Natural killer cell (primary cell): ENCODE results near the gene KPTN. TPM values are rescaled to one million over a fixed set of nuclear protein-coding genes. Genes with fewer than 3 reads are reported as not detected.

Source experiments
- ATAC-seq, 3 donors: fragments of 150-1000 bp in 2 of 3; fragments of 200-7000 bp in 1 of 3; cut with Tn5 transposase; 1 replicate in 1 of 3; 2 replicates in 2 of 3; pipeline ENCODE4 v1.10.0; 2021; ENCODE audit warnings: mild to moderate bottlenecking in 2 of 3, moderate library complexity in 2 of 3
- DNase-seq, 2 donors: peaks; one replicate each; pipeline versions ENCODE4 v3.0.0 to v3.0.0-alpha.2; 2013 to 2021; ENCODE audit warnings: mixed read lengths in 1 of 2
- H3K27ac ChIP-seq: one replicate; pipeline ENCODE4 v1.5.1; 2013; ENCODE audit warnings: mild to moderate bottlenecking, low read length
- H3K27me3 ChIP-seq: one replicate; pipeline ENCODE4 v1.6.1; 2013; ENCODE audit warnings: low read length; ENCODE audit not compliant: control insufficient read depth, insufficient read depth
- H3K36me3 ChIP-seq: one replicate; pipeline ENCODE4 v1.6.1; 2013; ENCODE audit warnings: low read length; ENCODE audit not compliant: control insufficient read depth, insufficient read depth
- H3K4me1 ChIP-seq: one replicate; pipeline ENCODE4 v1.6.1; 2013; ENCODE audit warnings: low read length; ENCODE audit not compliant: control insufficient read depth, insufficient read depth
- H3K4me3 ChIP-seq: one replicate; pipeline ENCODE4 v1.5.1; 2013; ENCODE audit warnings: low read length
- H3K9me3 ChIP-seq: one replicate; pipeline ENCODE4 v1.6.1; 2013; ENCODE audit warnings: low read length; ENCODE audit not compliant: control insufficient read depth, insufficient read depth
- H3K27ac Mint-ChIP-seq, 2 donors: one replicate each; pipeline ENCODE4 v1.8.0; 2022; ENCODE audit warnings: mild to moderate bottlenecking in 2 of 2, mixed read lengths in 2 of 2, moderate library complexity in 1 of 2
- H3K27me3 Mint-ChIP-seq, 2 donors: one replicate each; pipeline ENCODE4 v1.8.0; 2022; ENCODE audit warnings: low read depth in 2 of 2, mixed read lengths in 2 of 2
- H3K36me3 Mint-ChIP-seq: one replicate; pipeline ENCODE4 v1.8.0; 2022; ENCODE audit warnings: mixed read lengths
- H3K4me1 Mint-ChIP-seq, 2 donors: one replicate each; pipeline ENCODE4 v1.8.0; 2022; ENCODE audit warnings: mixed read lengths in 2 of 2
- H3K4me3 Mint-ChIP-seq: one replicate; pipeline ENCODE4 v1.8.0; 2022; ENCODE audit warnings: mild to moderate bottlenecking, moderate library complexity, mixed read lengths
- H3K9me3 Mint-ChIP-seq, 2 donors: one replicate each; pipeline ENCODE4 v1.8.0; 2022; ENCODE audit warnings: mixed read lengths in 2 of 2
- CTCF ChIP-seq: fragments of 200-600 bp; IDR thresholded peaks from one replicate; pipeline ENCODE4 v1.8.0; 2022; ENCODE audit warnings: antibody characterized with exemption
- WGBS: methylation state at CpG from one replicate; pipeline ENCODE4 v1.1.7; 2013; ENCODE audit warnings: missing lambda C conversion rate; ENCODE audit not compliant: insufficient coverage; 5-methylcytosine and 5-hydroxymethylcytosine counted together
- intact Hi-C: fragments of 100-400 bp; cut with micrococcal nuclease; formaldehyde crosslinking; loops from one replicate; pipeline ENCODE4 v1.14.2; 2022
- total RNA-seq, 4 donors: library from RNA; stranded (reverse); fragments of 120-200 nt in 1 of 4; gene quantifications; one replicate each; pipeline versions ENCODE4 v1.2.3 to v1.2.4, GENCODE V29; 2013 to 2022

The KPTN gene
- total RNA-seq, 3 donors from 2014 or later (not counting 1 experiment from before 2014, with no cell fraction given): 3.0 to 4.2 (median 3.6) TPM

- Histone ChIP-seq H3K4me1 (peaks cover 8% of the 10 kb centered on the region), H3K27ac (no peak overlapping the region), H3K27me3 (peaks cover 23% of the 10 kb centered on the region), H3K9me3 (no peaks in the 10 kb centered on the region), H3K4me3 (no peak overlapping the region), H3K36me3 (no peaks in the 10 kb centered on the region)
- ATAC-seq: no peak
- no peak for TF ChIP-seq CTCF
- H3K4me3 Mint-ChIP-seq: no peak overlapping the region
- DNase-seq: no peak
- H3K27ac Mint-ChIP-seq: no peak overlapping the region
- intact Hi-C loops: no loop called here
- H3K4me1 Mint-ChIP-seq: peaks cover 0 to 10% of the 10 kb centered on the region in 2 donors
- H3K27me3 Mint-ChIP-seq: peaks cover 35 to 55% of the 10 kb centered on the region in 2 donors
- WGBS: 38% methylated on average over 13 of the region's 13 CpGs
- no peaks in the 10 kb centered on the region for H3K9me3 Mint-ChIP-seq
- no peaks in the 10 kb centered on the region for H3K36me3 Mint-ChIP-seq
Observed at GRCh38 chr19:47470447-47471195, 13.4 kb downstream of the KPTN start.

- Mint-ChIP-seq H3K4me1 (peaks cover 0 to 10% of the 10 kb centered on the region in 2 donors), H3K4me3 (no peak overlapping the region), H3K9me3 (no peaks in the 10 kb centered on the region), H3K27me3 (peaks cover 39 to 59% of the 10 kb centered on the region in 2 donors), H3K36me3 (no peaks in the 10 kb centered on the region), H3K27ac (no peak overlapping the region)
- intact Hi-C loops: no loop called here
- DNase-seq (no peak), ATAC-seq (no peak)
- Histone ChIP-seq H3K9me3 (no peaks in the 10 kb centered on the region), H3K4me3 (no peak overlapping the region), H3K36me3 (no peaks in the 10 kb centered on the region), H3K4me1 (peaks cover 8% of the 10 kb centered on the region), H3K27ac (no peak overlapping the region), H3K27me3 (peaks cover 23% of the 10 kb centered on the region)
- TF ChIP-seq CTCF: no peak
- 14% methylated on average over 8 of the region's 12 CpGs for WGBS
Observed at GRCh38 chr19:47469719-47470118, 14.3 kb downstream of the KPTN start.

- intact Hi-C loops: no loop called here
- no peaks in the 10 kb centered on the region for H3K9me3 ChIP-seq
- DNase-seq: no peak
- peaks cover 8% of the 10 kb centered on the region for H3K4me1 ChIP-seq
- H3K27ac Mint-ChIP-seq: no peak overlapping the region
- ATAC-seq: no peak
- 31% methylated on average over 5 of the region's 6 CpGs for WGBS
- no peaks in the 10 kb centered on the region for H3K36me3 ChIP-seq
- H3K4me1 Mint-ChIP-seq: peaks cover 0 to 10% of the 10 kb centered on the region in 2 donors
- no peak overlapping the region for H3K27ac ChIP-seq
- peaks cover 23% of the 10 kb centered on the region for H3K27me3 ChIP-seq
- H3K4me3 ChIP-seq: no peak overlapping the region
- TF ChIP-seq CTCF: no peak
- H3K9me3 Mint-ChIP-seq: no peaks in the 10 kb centered on the region
- H3K4me3 Mint-ChIP-seq: no peak overlapping the region
- H3K36me3 Mint-ChIP-seq: no peaks in the 10 kb centered on the region
- peaks cover 42 to 59% of the 10 kb centered on the region in 2 donors for H3K27me3 Mint-ChIP-seq
Observed at GRCh38 chr19:47469363-47469700, 14.7 kb downstream of the KPTN start.

- Histone ChIP-seq H3K4me1 (peaks cover 8% of the 10 kb centered on the region), H3K4me3 (no peak overlapping the region), H3K27ac (no peak overlapping the region), H3K9me3 (no peaks in the 10 kb centered on the region), H3K36me3 (no peaks in the 10 kb centered on the region), H3K27me3 (peaks cover 23% of the 10 kb centered on the region)
- intact Hi-C loops: no loop called here
- Mint-ChIP-seq H3K27ac (no peak overlapping the region), H3K4me1 (peaks cover 0 to 10% of the 10 kb centered on the region in 2 donors), H3K36me3 (no peaks in the 10 kb centered on the region), H3K4me3 (no peak overlapping the region), H3K27me3 (peaks cover 45 to 56% of the 10 kb centered on the region in 2 donors), H3K9me3 (no peaks in the 10 kb centered on the region)
- WGBS: 46% methylated on average over 9 of the region's 9 CpGs
- no peak for ATAC-seq
- no peak for DNase-seq
- TF ChIP-seq CTCF: no peak
Observed at GRCh38 chr19:47467914-47468313, 16.1 kb downstream of the KPTN start.
